Measurements from ENCODE around the gene LCN2. TPM values are rescaled to one million over a fixed set of nuclear protein-coding genes. Genes with fewer than 3 reads are reported as not detected.

The LCN2 gene
- total RNA-seq, 4 donors from 2014 or later = 0.98 to 2.6 TPM; not detected in 2

GRCh38 chr9:128155736-128156500, 6.7 kb downstream of the LCN2 start:
- intact Hi-C loops (cut with DNase I; ENCODE audit: low total_unique reads) = no loop called here
- DNase-seq = no peak
- H3K27me3 ChIP-seq = no peaks in the 10 kb centered on the region
- H3K4me1 ChIP-seq = no peaks in the 10 kb centered on the region
- no peak overlapping the region for H3K4me3 ChIP-seq
- H3K36me3 ChIP-seq = no peaks in the 10 kb centered on the region
- no peak overlapping the region for H3K27ac ChIP-seq
- TF ChIP-seq CTCF (IDR thresholded peaks at IDR 0.05) = no peak
- TF ChIP-seq POLR2A (IDR thresholded peaks at IDR 0.05) = no peak
- no peaks in the 10 kb centered on the region for H3K9me3 ChIP-seq

GRCh38 chr9:128159522-128159783, 10.2 kb downstream of the LCN2 start:
- intact Hi-C loops (cut with DNase I; ENCODE audit: low total_unique reads) = no loop called here
- peak overlapping the region; percentile 76 to 80 for H3K27ac ChIP-seq

GRCh38 chr9:128159784-128160602, 10.7 kb downstream of the LCN2 start, which contains the start of gene BBLN:
Gene BBLN (plus strand): TSS chr9:128160265. CDS start chr9:128160408, 143 bp downstream.
- H3K27me3 ChIP-seq = no peaks in the 10 kb centered on the region
- no peaks in the 10 kb centered on the region for H3K36me3 ChIP-seq

More at GRCh38 chr9:128159522-128159783, 10.2 kb downstream of the LCN2 start:
- H3K27me3 ChIP-seq = no peaks in the 10 kb centered on the region
- TF ChIP-seq POLR2A (IDR thresholded peaks at IDR 0.05) = no peak
- TF ChIP-seq CTCF (IDR thresholded peaks at IDR 0.05) = no peak
- H3K4me1 ChIP-seq = no peaks in the 10 kb centered on the region
- H3K4me3 ChIP-seq = peak overlapping the region; percentile 59 to 92
- H3K36me3 ChIP-seq = no peaks in the 10 kb centered on the region
- H3K9me3 ChIP-seq = no peaks in the 10 kb centered on the region
- no peak for DNase-seq

GRCh38 chr9:128160603-128160987, 11.3 kb downstream of the LCN2 start:
- H3K4me1 ChIP-seq = no peaks in the 10 kb centered on the region
- no peaks in the 10 kb centered on the region for H3K9me3 ChIP-seq
- H3K36me3 ChIP-seq = no peaks in the 10 kb centered on the region
- H3K27me3 ChIP-seq = no peaks in the 10 kb centered on the region
- peak in 1 of 2 donors; percentile 35 for DNase-seq
- peak overlapping the region; percentile 50 to 74 for H3K27ac ChIP-seq
- TF ChIP-seq POLR2A (IDR thresholded peaks at IDR 0.05) (no peak), CTCF (IDR thresholded peaks at IDR 0.05) (no peak)
- intact Hi-C loops (cut with DNase I; ENCODE audit: low total_unique reads) = no loop called here
- peak overlapping the region; percentile 59 to 92 for H3K4me3 ChIP-seq

More at GRCh38 chr9:128159784-128160602, 10.7 kb downstream of the LCN2 start, which contains the start of gene BBLN:
- Histone ChIP-seq H3K27ac (peak within 1 kb of the TSS; percentile 76 to 80), H3K4me3 (peak within 1 kb of the TSS; percentile 59 to 92), H3K9me3 (no peaks in the 10 kb centered on the region), H3K4me1 (no peaks in the 10 kb centered on the region)
- intact Hi-C loops (cut with DNase I; ENCODE audit: low total_unique reads) = no loop called here
- TF ChIP-seq CTCF (IDR thresholded peaks at IDR 0.05) (no peak), POLR2A (IDR thresholded peaks at IDR 0.05) (peak; percentile 57 to 63)
- peak; percentile 96 to 98 for DNase-seq
